ENCODE measurements around the gene GLIS1.
A peak's percentile ranks its signal among the peaks of the same experiment; 100 is the strongest.

The GLIS1 gene

DNA sequence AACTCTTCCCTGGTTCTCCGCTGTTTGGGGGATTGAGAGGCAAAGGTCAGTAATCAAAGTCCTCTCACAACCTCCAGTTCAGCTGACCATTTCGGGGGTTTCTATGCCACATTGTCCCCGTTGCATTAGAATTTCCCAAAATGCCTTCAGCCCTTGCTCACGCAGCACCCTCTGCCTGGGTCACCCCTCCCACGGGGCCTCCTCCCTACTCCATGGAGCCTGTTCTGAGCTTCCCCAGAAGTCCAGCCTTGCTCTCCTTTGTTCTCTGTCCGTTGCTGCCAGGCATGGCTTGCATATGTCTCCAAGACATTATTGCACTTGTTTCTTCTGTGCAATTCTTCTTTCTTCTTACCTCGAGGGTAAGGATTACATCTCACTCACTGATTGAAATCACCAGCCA, 263.3 kb downstream of the GLIS1 start:
- no peaks in the 10 kb centered on the region for H3K9me3 ChIP-seq (ENCODE audit: insufficient read depth, low read length, severe bottlenecking)
- no peak overlapping the region for H3K27ac ChIP-seq (ENCODE audit: low read length)
- DNase-seq (no peak), ATAC-seq (ENCODE audit: insufficient read depth, low read depth) (no peak)
- no peaks in the 10 kb centered on the region for H3K4me1 ChIP-seq (ENCODE audit: insufficient read depth, low read length)
- no peak overlapping the region for H3K9ac ChIP-seq (ENCODE audit: low read depth, low read length)
- no peaks in the 10 kb centered on the region for H3K79me2 ChIP-seq (ENCODE audit: insufficient read depth, low read length)
- peaks cover 19% of the 10 kb centered on the region for H3K27me3 ChIP-seq (ENCODE audit: insufficient read depth, low read length, poor library complexity)
- H3K4me3 ChIP-seq (ENCODE audit: low read depth in 1 of 2, low read length in 2 of 2) = no peak overlapping the region
- no peaks in the 10 kb centered on the region for H3K36me3 ChIP-seq (ENCODE audit: insufficient read depth, low read length)
- H2AFZ ChIP-seq (ENCODE audit: low read depth, low read length) = no peak overlapping the region
- H4K20me1 ChIP-seq (ENCODE audit: insufficient read depth, low read length) = no peaks in the 10 kb centered on the region; the same call in 1 of the 2 replicates
- no peak overlapping the region for H3K4me2 ChIP-seq (ENCODE audit: insufficient read depth, low read length)
- TF ChIP-seq, protein P1, sequence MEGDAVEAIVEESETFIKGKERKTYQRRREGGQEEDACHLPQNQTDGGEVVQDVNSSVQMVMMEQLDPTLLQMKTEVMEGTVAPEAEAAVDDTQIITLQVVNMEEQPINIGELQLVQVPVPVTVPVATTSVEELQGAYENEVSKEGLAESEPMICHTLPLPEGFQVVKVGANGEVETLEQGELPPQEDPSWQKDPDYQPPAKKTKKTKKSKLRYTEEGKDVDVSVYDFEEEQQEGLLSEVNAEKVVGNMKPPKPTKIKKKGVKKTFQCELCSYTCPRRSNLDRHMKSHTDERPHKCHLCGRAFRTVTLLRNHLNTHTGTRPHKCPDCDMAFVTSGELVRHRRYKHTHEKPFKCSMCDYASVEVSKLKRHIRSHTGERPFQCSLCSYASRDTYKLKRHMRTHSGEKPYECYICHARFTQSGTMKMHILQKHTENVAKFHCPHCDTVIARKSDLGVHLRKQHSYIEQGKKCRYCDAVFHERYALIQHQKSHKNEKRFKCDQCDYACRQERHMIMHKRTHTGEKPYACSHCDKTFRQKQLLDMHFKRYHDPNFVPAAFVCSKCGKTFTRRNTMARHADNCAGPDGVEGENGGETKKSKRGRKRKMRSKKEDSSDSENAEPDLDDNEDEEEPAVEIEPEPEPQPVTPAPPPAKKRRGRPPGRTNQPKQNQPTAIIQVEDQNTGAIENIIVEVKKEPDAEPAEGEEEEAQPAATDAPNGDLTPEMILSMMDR (IDR thresholded peaks at IDR 0.05; ENCODE audit: borderline replicate concordance, extremely low read depth, low read length, poor library complexity, severe bottlenecking) = no peak
- TF ChIP-seq EZH2 (IDR thresholded peaks at IDR 0.05; ENCODE audit: borderline replicate concordance, low read depth, low read length, severe bottlenecking) = no peak

DNA sequence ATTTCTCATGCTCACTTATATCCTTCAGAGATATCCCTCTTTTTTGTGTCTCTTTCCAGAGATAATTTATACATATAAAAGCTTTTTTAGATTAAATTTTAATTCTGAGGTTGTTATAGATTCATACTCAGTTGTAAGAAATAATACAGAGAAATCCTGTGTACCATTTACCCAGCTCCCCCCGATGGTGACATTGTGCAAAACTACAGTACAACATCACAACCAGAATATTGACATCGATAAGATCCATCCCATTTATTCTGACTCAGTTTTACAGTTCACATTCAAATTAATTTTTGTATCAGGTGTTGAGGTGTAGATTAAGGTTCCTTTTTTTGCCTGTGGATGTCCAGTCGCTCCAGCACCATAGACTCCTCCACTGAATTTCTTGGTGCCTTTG, 265.5 kb downstream of the GLIS1 start:
- Histone ChIP-seq H3K9ac (ENCODE audit: low read depth, low read length) (no peak overlapping the region), H3K4me3 (ENCODE audit: low read depth in 1 of 2, low read length in 2 of 2) (no peak overlapping the region), H3K4me1 (ENCODE audit: insufficient read depth, low read length) (no peaks in the 10 kb centered on the region), H4K20me1 (ENCODE audit: insufficient read depth, low read length) (no peaks in the 10 kb centered on the region; the same call in 1 of the 2 replicates), H3K79me2 (ENCODE audit: insufficient read depth, low read length) (no peaks in the 10 kb centered on the region), H3K36me3 (ENCODE audit: insufficient read depth, low read length) (no peaks in the 10 kb centered on the region), H3K4me2 (ENCODE audit: insufficient read depth, low read length) (no peak overlapping the region), H3K27ac (ENCODE audit: low read length) (no peak overlapping the region), H3K27me3 (ENCODE audit: insufficient read depth, low read length, poor library complexity) (peaks cover 19% of the 10 kb centered on the region), H2AFZ (ENCODE audit: low read depth, low read length) (no peak overlapping the region), H3K9me3 (ENCODE audit: insufficient read depth, low read length, severe bottlenecking) (no peaks in the 10 kb centered on the region)
- no peak for TF ChIP-seq EZH2 (IDR thresholded peaks at IDR 0.05; ENCODE audit: borderline replicate concordance, low read depth, low read length, severe bottlenecking)
- TF ChIP-seq, protein P1 (IDR thresholded peaks at IDR 0.05; ENCODE audit: borderline replicate concordance, extremely low read depth, low read length, poor library complexity, severe bottlenecking) = peak; percentile 48
- no peak for DNase-seq
- ATAC-seq (ENCODE audit: insufficient read depth, low read depth) = no peak

DNA sequence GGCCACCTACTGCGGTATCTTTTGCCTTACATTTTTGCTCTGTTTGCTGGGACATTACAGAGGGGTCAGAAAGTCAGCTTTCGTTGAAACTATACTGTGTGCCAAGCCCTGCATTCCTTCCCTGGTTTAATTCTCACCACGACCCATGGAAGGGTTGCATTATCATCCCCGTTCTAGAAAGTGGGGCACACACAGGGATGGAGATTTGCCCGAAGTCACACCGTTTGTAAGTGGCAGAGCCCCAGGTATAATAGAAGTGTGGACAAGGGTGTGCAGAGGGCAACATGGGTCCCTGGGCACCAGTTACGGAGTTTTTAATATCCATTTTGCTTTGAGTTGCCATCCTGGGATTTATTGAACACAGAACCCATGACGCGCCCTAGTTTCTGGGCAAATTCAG, 268.0 kb downstream of the GLIS1 start:
- Histone ChIP-seq H3K27ac (ENCODE audit: low read length) (no peak overlapping the region), H3K9ac (ENCODE audit: low read depth, low read length) (no peak overlapping the region), H3K9me3 (ENCODE audit: insufficient read depth, low read length, severe bottlenecking) (no peaks in the 10 kb centered on the region), H3K4me2 (ENCODE audit: insufficient read depth, low read length) (no peak overlapping the region), H3K27me3 (ENCODE audit: insufficient read depth, low read length, poor library complexity) (peaks cover 8% of the 10 kb centered on the region), H3K4me1 (ENCODE audit: insufficient read depth, low read length) (no peaks in the 10 kb centered on the region), H2AFZ (ENCODE audit: low read depth, low read length) (no peak overlapping the region), H3K79me2 (ENCODE audit: insufficient read depth, low read length) (no peaks in the 10 kb centered on the region), H3K36me3 (ENCODE audit: insufficient read depth, low read length) (no peaks in the 10 kb centered on the region), H4K20me1 (ENCODE audit: insufficient read depth, low read length) (no peaks in the 10 kb centered on the region), H3K4me3 (ENCODE audit: low read depth in 1 of 2, low read length in 2 of 2) (no peak overlapping the region)
- DNase-seq (no peak), ATAC-seq (ENCODE audit: insufficient read depth, low read depth) (no peak)
- no peak for TF ChIP-seq EZH2 (IDR thresholded peaks at IDR 0.05; ENCODE audit: borderline replicate concordance, low read depth, low read length, severe bottlenecking)
- TF ChIP-seq, protein P1 (IDR thresholded peaks at IDR 0.05; ENCODE audit: borderline replicate concordance, extremely low read depth, low read length, poor library complexity, severe bottlenecking) = no peak

DNA sequence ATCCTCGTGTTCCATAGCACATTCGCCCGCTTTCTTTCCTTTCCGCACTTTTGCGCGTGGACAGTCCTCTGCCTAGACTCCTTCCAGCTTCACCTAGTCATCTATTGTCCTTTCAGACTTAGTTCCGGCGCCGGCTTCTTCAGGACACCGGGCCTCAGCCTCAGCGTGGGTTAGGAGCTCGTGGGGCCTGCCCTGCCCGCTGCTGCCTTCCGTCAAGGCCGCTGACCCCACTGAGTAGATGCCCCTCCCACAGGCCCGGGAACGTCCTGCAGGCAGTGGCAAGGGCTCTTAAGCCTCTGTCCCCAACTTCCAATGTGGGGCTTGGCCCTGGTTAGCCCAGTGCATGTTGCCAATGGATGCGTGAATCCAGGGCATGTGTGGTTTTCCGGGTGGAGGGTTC, 268.4 kb downstream of the GLIS1 start:
- H3K79me2 ChIP-seq (ENCODE audit: insufficient read depth, low read length) = no peaks in the 10 kb centered on the region
- H4K20me1 ChIP-seq (ENCODE audit: insufficient read depth, low read length) = no peaks in the 10 kb centered on the region
- ATAC-seq (ENCODE audit: insufficient read depth, low read depth) = no peak
- H3K36me3 ChIP-seq (ENCODE audit: insufficient read depth, low read length) = no peaks in the 10 kb centered on the region
- H3K27me3 ChIP-seq (ENCODE audit: insufficient read depth, low read length, poor library complexity) = peaks cover 8% of the 10 kb centered on the region
- no peak overlapping the region for H3K4me2 ChIP-seq (ENCODE audit: insufficient read depth, low read length)
- H3K9me3 ChIP-seq (ENCODE audit: insufficient read depth, low read length, severe bottlenecking) = no peaks in the 10 kb centered on the region
- TF ChIP-seq, protein P1 (IDR thresholded peaks at IDR 0.05; ENCODE audit: borderline replicate concordance, extremely low read depth, low read length, poor library complexity, severe bottlenecking) = no peak
- no peak for TF ChIP-seq EZH2 (IDR thresholded peaks at IDR 0.05; ENCODE audit: borderline replicate concordance, low read depth, low read length, severe bottlenecking)
- no peak overlapping the region for H3K27ac ChIP-seq (ENCODE audit: low read length)
- no peak overlapping the region for H3K4me3 ChIP-seq (ENCODE audit: low read depth in 1 of 2, low read length in 2 of 2)
- no peak for DNase-seq
- no peak overlapping the region for H3K9ac ChIP-seq (ENCODE audit: low read depth, low read length)
- H2AFZ ChIP-seq (ENCODE audit: low read depth, low read length) = no peak overlapping the region
- no peaks in the 10 kb centered on the region for H3K4me1 ChIP-seq (ENCODE audit: insufficient read depth, low read length)

Measured in DND-41 (cell line).